Heart right ventricle (tissue), 16 donors: Measurements from ENCODE around the gene G2E3. TPM values are rescaled to one million over a fixed set of nuclear protein-coding genes. Genes with fewer than 3 reads are reported as not detected.
"Not testable (repeated sequence)": the region's sequence is repeated elsewhere in the genome, so short reads cannot be mapped to it uniquely, and the experiment has no call there.

Experiments
- ATAC-seq, 8 donors: fragments of 200-7000 bp; cut with Tn5 transposase; one replicate each; pipeline ENCODE4 v1.9.1; 2020; ENCODE audit warnings: mild to moderate bottlenecking in 8 of 8, moderate library complexity in 8 of 8, moderate number of reproducible peaks in 1 of 8
- DNase-seq, 2 donors: peaks; one replicate each; pipeline ENCODE4 v3.0.0-alpha.2; 2020
- H3K27ac ChIP-seq, 10 donors: fragments of 200-600 bp; sonication (generic) in 2 of 10; one replicate each; pipeline versions ENCODE4 v1.5.0 to v1.8.0; 2020 to 2022; ENCODE audit warnings: mild to moderate bottlenecking in 3 of 10
- H3K27me3 ChIP-seq, 7 donors: fragments of 200-600 bp; one replicate each; pipeline ENCODE4 v1.8.0; 2021 to 2022; ENCODE audit warnings: mild to moderate bottlenecking in 2 of 7
- H3K36me3 ChIP-seq, 9 donors: fragments of 200-600 bp; sonication (generic) in 1 of 9; one replicate each; pipeline versions ENCODE4 v1.5.0 to v1.8.0; 2020 to 2022; ENCODE audit warnings: mild to moderate bottlenecking in 2 of 9
- H3K4me1 ChIP-seq, 9 donors: fragments of 200-600 bp; sonication (generic) in 1 of 9; one replicate each; pipeline versions ENCODE4 v1.5.0 to v1.8.0; 2020 to 2022; ENCODE audit warnings: mild to moderate bottlenecking in 4 of 9
- H3K4me3 ChIP-seq, 10 donors: fragments of 200-600 bp; sonication (generic) in 2 of 10; one replicate each; pipeline versions ENCODE4 v1.5.0 to v1.8.0; 2020 to 2022; ENCODE audit warnings: mild to moderate bottlenecking in 7 of 10, moderate library complexity in 2 of 10
- H3K9me3 ChIP-seq, 11 donors: fragments of 200-600 bp in 10 of 11; sonication (generic) in 2 of 11; one replicate each; pipeline versions ENCODE4 v1.5.0 to v1.8.0; 2013 to 2022; ENCODE audit warnings: mild to moderate bottlenecking in 2 of 11, control low read depth in 1 of 11, moderate library complexity in 1 of 11
- WGBS, 2 donors: extraction: QIAGEN DNeasy Blood & Tissue Kit; methylation state at CpG; one replicate each; pipeline ENCODE4 v1.1.7; 2013; ENCODE audit warnings: inconsistent platforms in 1 of 2; 5-methylcytosine and 5-hydroxymethylcytosine counted together
- intact Hi-C, 10 donors: fragments of 100-400 bp; cut with DNase I; formaldehyde crosslinking; loops; one replicate each; pipeline versions ENCODE4 v1.11.1 to v1.14.2; 2022
- polyA plus RNA-seq, 2 donors: library from polyadenylated mRNA; stranded (reverse); fragments of 200-250 nt; gene quantifications; one replicate each; pipeline ENCODE4 v1.2.3, GENCODE V29; 2013
- total RNA-seq, 10 donors: library from RNA; stranded (reverse); fragmentation: NEBNext Ultra II Directional in 3 of 10; extraction: Animal tissue kit (Norgen Biotek cat#: 25700) in 3 of 10; gene quantifications; one replicate each; pipeline versions ENCODE4 v1.2.1 to v1.2.4, GENCODE V29; 2021 to 2023
- TF ChIP-seq, protein P1 (sequence below), 9 donors: fragments of 200-600 bp; sonication (generic) in 2 of 9; IDR thresholded peaks; one replicate each; pipeline versions ENCODE4 v1.5.0 to v1.8.0; 2021 to 2022; ENCODE audit warnings: antibody characterized with exemption in 9 of 9, mild to moderate bottlenecking in 5 of 9, moderate library complexity in 1 of 9
- donor health status: Arrhythmogenic right ventricular cardiomyopathy.
- donor health status: ischemic (EF 13 %, LVEDD 7.1; RV severe dilation, severe dysfunction).
- donor health status: healthy with polysubstance abuse.
- donor health status: DM: no; HTN: yes; CAD: no.
- donor health status: DM: no; HTN: no; CAD: no.
- donor health status: ischemic (EF 25% LVEDD 6.9; RV normal size, moderate dysfunction).
- donor health status: ischemic (EF 25% LVEDD 5.7; RV mildly dilated, moderate dysfunction).
- donor health status: healthy.
- donor health status: DM: yes; HTN: yes; CAD: no.
- donor health status: Ischemic cardiomyopathy.
- donor health status: ischemic (EF 35%, LVEDD 5.7; RV mildly dilated, moderate dysfunction).
- donor health status: nonischemic (EF 11% LVEDD 7.7; RV severe dilation, severe dysfunction).
- donor health status: DM: yes; HTN: yes; CAD: no.
- donor health status: PGD.
- donor health status: ischemic (EF 29% LVEDD 5.4; RV normal size, mild dysfunction).
- donor health status: nonischemic (EF 23%, LVEDD 6.1; RV moderate dilation, normal function).

G2E3 gene
- total and polyA plus RNA-seq, 12 donors, result 2.6 to 11.0 (median 8.5) TPM

- Histone ChIP-seq H3K27ac (peak overlapping the region in 1 of 10 donors; percentile 90), H3K27me3 (no peaks in the 10 kb centered on the region), H3K36me3 (peaks cover 0 to 10% (median 0%) of the 10 kb centered on the region in 9 donors), H3K4me1 (peaks cover 3 to 49% (median 29%) of the 10 kb centered on the region in 9 donors), H3K4me3 (peak overlapping the region; percentile 69 to 96 (median 76)), H3K9me3 (no peaks in the 10 kb centered on the region)
- TF ChIP-seq, protein P1, sequence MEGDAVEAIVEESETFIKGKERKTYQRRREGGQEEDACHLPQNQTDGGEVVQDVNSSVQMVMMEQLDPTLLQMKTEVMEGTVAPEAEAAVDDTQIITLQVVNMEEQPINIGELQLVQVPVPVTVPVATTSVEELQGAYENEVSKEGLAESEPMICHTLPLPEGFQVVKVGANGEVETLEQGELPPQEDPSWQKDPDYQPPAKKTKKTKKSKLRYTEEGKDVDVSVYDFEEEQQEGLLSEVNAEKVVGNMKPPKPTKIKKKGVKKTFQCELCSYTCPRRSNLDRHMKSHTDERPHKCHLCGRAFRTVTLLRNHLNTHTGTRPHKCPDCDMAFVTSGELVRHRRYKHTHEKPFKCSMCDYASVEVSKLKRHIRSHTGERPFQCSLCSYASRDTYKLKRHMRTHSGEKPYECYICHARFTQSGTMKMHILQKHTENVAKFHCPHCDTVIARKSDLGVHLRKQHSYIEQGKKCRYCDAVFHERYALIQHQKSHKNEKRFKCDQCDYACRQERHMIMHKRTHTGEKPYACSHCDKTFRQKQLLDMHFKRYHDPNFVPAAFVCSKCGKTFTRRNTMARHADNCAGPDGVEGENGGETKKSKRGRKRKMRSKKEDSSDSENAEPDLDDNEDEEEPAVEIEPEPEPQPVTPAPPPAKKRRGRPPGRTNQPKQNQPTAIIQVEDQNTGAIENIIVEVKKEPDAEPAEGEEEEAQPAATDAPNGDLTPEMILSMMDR (IDR thresholded peaks at IDR 0.05), result no peak
- ATAC-seq (no peak), DNase-seq (no peak)
- WGBS, 2 donors, result 77 to 81% methylated on average over 7 of the region's 7 CpGs
- intact Hi-C loops, result no loop called here
Observed at GRCh38 chr14:30623412-30624131, 64.6 kb downstream of the G2E3 start.

- H3K4me1 ChIP-seq, result peaks cover 3 to 49% (median 29%) of the 10 kb centered on the region in 9 donors
- H3K36me3 ChIP-seq, result peaks cover 0 to 11% (median 0%) of the 10 kb centered on the region in 9 donors
- no peak for DNase-seq
- intact Hi-C loops, result no loop called here
- H3K9me3 ChIP-seq, result no peaks in the 10 kb centered on the region
- peak overlapping the region in 2 of 10 donors; percentile 73 to 96 for H3K4me3 ChIP-seq
- no peak overlapping the region for H3K27ac ChIP-seq
- 93 to 94% methylated on average over 5 of the region's 5 CpGs for WGBS, 2 donors
- no peaks in the 10 kb centered on the region for H3K27me3 ChIP-seq
- TF ChIP-seq, protein P1 (IDR thresholded peaks at IDR 0.05), result no peak
- ATAC-seq, result no peak
Observed at GRCh38 chr14:30624132-30624423, 65.1 kb downstream of the G2E3 start.

- ATAC-seq, result no peak
- DNase-seq, result no peak
- intact Hi-C loops, result no loop called here
- Histone ChIP-seq H3K9me3 (no peaks in the 10 kb centered on the region), H3K27me3 (no peaks in the 10 kb centered on the region), H3K4me3 (no peak overlapping the region), H3K27ac (no peak overlapping the region), H3K36me3 (peaks cover 0 to 15% (median 2%) of the 10 kb centered on the region in 9 donors), H3K4me1 (peaks cover 3 to 49% (median 29%) of the 10 kb centered on the region in 9 donors)
- 90 to 92% methylated on average over 3 of the region's 3 CpGs for WGBS, 2 donors
- TF ChIP-seq, protein P1 (IDR thresholded peaks at IDR 0.05), result no peak
Observed at GRCh38 chr14:30625533-30625932, 66.6 kb downstream of the G2E3 start.

DNA sequence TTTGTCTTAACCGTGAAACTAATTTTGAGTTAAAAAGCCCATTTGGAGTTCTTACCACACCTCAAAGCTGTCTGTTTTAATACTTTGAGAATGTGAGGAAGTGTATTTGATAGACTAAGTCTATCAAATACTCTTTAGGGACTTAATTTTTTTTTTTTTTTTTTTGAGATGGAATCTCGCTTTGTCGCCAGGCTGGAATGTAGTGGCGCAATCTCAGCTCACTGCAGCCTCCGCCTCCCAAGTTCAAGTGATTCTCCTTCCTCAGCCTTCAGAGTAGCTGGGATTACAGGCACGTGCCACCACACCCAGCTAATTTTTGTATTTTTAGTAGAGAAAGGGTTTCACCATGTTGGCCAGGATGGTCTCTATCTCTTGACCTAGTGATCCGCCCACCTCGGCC is 70.5 kb downstream of the G2E3 start:
- intact Hi-C loops, result not testable (repeated sequence)
- WGBS, 2 donors, result 92 to 94% methylated on average over 8 of the region's 8 CpGs

DNA sequence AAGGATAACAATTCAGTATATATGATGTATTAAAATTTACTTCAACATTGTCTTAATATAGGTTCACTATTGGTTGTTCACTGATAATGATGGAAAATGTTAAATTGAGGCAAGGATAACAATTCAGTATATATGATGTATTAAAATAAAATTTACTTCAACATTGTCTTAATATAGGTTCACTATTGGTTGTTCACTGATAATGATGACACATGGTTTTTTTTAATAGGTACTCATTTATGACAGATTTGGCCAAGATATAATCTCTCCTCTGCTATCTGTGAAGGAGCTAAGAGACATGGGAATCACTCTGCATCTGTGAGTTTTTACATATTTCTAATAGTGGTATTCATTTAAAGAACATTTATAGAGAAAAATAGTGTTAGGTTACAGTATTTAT is 71.3 kb downstream of the G2E3 start:
- ATAC-seq (no peak), DNase-seq (no peak)
- H3K9me3 ChIP-seq, result no peaks in the 10 kb centered on the region
- no peak overlapping the region for H3K27ac ChIP-seq
- H3K36me3 ChIP-seq, result peaks cover 0 to 60% (median 18%) of the 10 kb centered on the region in 9 donors
- no peak overlapping the region for H3K4me3 ChIP-seq
- intact Hi-C loops, result no loop called here
- TF ChIP-seq, protein P1 (IDR thresholded peaks at IDR 0.05), result no peak
- peaks cover 0 to 20% (median 6%) of the 10 kb centered on the region in 9 donors for H3K4me1 ChIP-seq
- no peaks in the 10 kb centered on the region for H3K27me3 ChIP-seq

More for the DNA sequence above, 70.5 kb downstream of the G2E3 start:
- Histone ChIP-seq H3K36me3 (peaks cover 0 to 52% (median 15%) of the 10 kb centered on the region in 9 donors), H3K4me1 (peaks cover 0 to 27% (median 8%) of the 10 kb centered on the region in 9 donors)
- not testable (repeated sequence) for H3K9me3 ChIP-seq, H3K4me3 ChIP-seq, DNase-seq, ATAC-seq, H3K27ac ChIP-seq, H3K27me3 ChIP-seq
